Stomach (tissue), 4 donors: ENCODE measurements around the gene TRIM17.

Source experiments
- CTCF ChIP-seq, 7 experiments: fragments of 450-650 bp in 4 of 7; fragments of 200-600 bp in 3 of 7; sonication (generic) in 3 of 7; IDR thresholded peaks; one replicate each; pipeline ENCODE4 v1.5.1; 2016 to 2019; ENCODE audit warnings: antibody characterized with exemption in 7 of 7, control low read depth in 2 of 7, mild to moderate bottlenecking in 1 of 7
- EP300 ChIP-seq: sonication (generic); formaldehyde crosslinking; IDR thresholded peaks from one replicate; pipeline ENCODE4 v1.6.1; 2017; ENCODE audit warnings: antibody characterized with exemption
- POLR2A ChIP-seq, 4 donors: fragments of 450-650 bp; IDR thresholded peaks; one replicate each; pipeline ENCODE4 v1.6.1; 2016; ENCODE audit warnings: antibody characterized with exemption in 4 of 4, control low read depth in 2 of 4, mild to moderate bottlenecking in 1 of 4, moderate library complexity in 1 of 4
- POLR2AphosphoS5 ChIP-seq, 3 donors: sonication (generic); formaldehyde crosslinking; IDR thresholded peaks; one replicate each; pipeline ENCODE4 v1.6.1; 2016; ENCODE audit warnings: antibody characterized with exemption in 3 of 3

- TF ChIP-seq EP300 (no peak), POLR2A (IDR thresholded peaks at IDR 0.05) (no peak), CTCF (IDR thresholded peaks at IDR 0.05) (no peak), POLR2AphosphoS5 (IDR thresholded peaks at IDR 0.05) (no peak)
Measured at GRCh38 chr1:228411548-228412430, 4.9 kb downstream of the TRIM17 start.
